SK-N-SH treated with all-trans-retinoic acid at 6 μM for 48 hours (cell line): ENCODE measurements around the gene SYT7.

Source experiments
- ATAC-seq: fragments of 200-7000 bp; cut with Tn5 transposase; 3 replicates; pipeline ENCODE4 v1.9.1; 2020; ENCODE audit warnings: mild to moderate bottlenecking, moderate library complexity
- ARNTL ChIP-seq: fragments of 450-650 bp; formaldehyde crosslinking; IDR thresholded peaks from 2 replicates; pipeline ENCODE4 v1.5.0; 2020; ENCODE audit warnings: low read depth, mild to moderate bottlenecking, moderate library complexity, borderline replicate concordance
- BACH2 ChIP-seq: fragments of 250-450 bp; sonication (Bioruptor Pico); IDR thresholded peaks from 2 replicates; pipeline ENCODE4 v1.9.0; 2021; ENCODE audit warnings: mild to moderate bottlenecking, borderline replicate concordance
- ESRRG ChIP-seq: fragments of 250-450 bp; sonication (Bioruptor Pico); IDR thresholded peaks from 2 replicates; pipeline ENCODE4 v1.6.1; 2021; ENCODE audit warnings: mild to moderate bottlenecking
- GLIS3 ChIP-seq: fragments of 250-450 bp; sonication (Bioruptor Pico); IDR thresholded peaks from 2 replicates; pipeline ENCODE4 v1.5.0; 2020; ENCODE audit warnings: mild to moderate bottlenecking, moderate library complexity
- ISL1 ChIP-seq: fragments of 250-450 bp; sonication (Bioruptor Pico); IDR thresholded peaks from 2 replicates; pipeline ENCODE4 v2.1.2; 2022; ENCODE audit warnings: mild to moderate bottlenecking, moderate library complexity
- OSR1 ChIP-seq: fragments of 250-450 bp; sonication (Bioruptor Pico); IDR thresholded peaks from 2 replicates; pipeline ENCODE4 v1.8.0; 2022; ENCODE audit warnings: moderate library complexity, mild to moderate bottlenecking, inconsistent platforms
- PPARA ChIP-seq: fragments of 250-450 bp; sonication (Bioruptor Pico); IDR thresholded peaks from 2 replicates; pipeline ENCODE4 v1.5.0; 2020; ENCODE audit warnings: mild to moderate bottlenecking, borderline replicate concordance
- RARB ChIP-seq: fragments of 250-450 bp; sonication (Bioruptor Pico); IDR thresholded peaks from 2 replicates; pipeline ENCODE4 v1.8.0; 2021; ENCODE audit warnings: mild to moderate bottlenecking, moderate library complexity
- SNAI2 ChIP-seq: fragments of 250-450 bp; sonication (Bioruptor Pico); IDR thresholded peaks from 2 replicates; pipeline ENCODE4 v1.5.0; 2020; ENCODE audit warnings: mild to moderate bottlenecking, moderate library complexity
- TCF4 ChIP-seq: fragments of 250-450 bp; sonication (Bioruptor Pico); IDR thresholded peaks from 2 replicates; pipeline ENCODE4 v1.8.0; 2021; ENCODE audit warnings: mild to moderate bottlenecking, moderate library complexity, borderline replicate concordance
- TOX ChIP-seq: fragments of 250-450 bp; sonication (Bioruptor Pico); IDR thresholded peaks from 2 replicates; pipeline ENCODE4 v1.8.0; 2021; ENCODE audit warnings: mild to moderate bottlenecking, moderate library complexity, borderline replicate concordance
- ZC3H10 ChIP-seq: fragments of 250-450 bp; sonication (Bioruptor Pico); IDR thresholded peaks from 2 replicates; pipeline ENCODE4 v1.5.1; 2021; ENCODE audit warnings: mild to moderate bottlenecking, moderate library complexity
- ZFP3 ChIP-seq: fragments of 250-450 bp; sonication (Bioruptor Pico); IDR thresholded peaks from 2 replicates; pipeline ENCODE4 v1.5.0; 2020; ENCODE audit warnings: mild to moderate bottlenecking, moderate library complexity
- ZFP30 ChIP-seq: fragments of 450-650 bp; formaldehyde crosslinking; IDR thresholded peaks from 2 replicates; pipeline ENCODE4 v1.5.0; 2022; ENCODE audit warnings: mild to moderate bottlenecking, moderate library complexity
- ZNF565 ChIP-seq: fragments of 450-650 bp; formaldehyde crosslinking; conservative IDR thresholded peaks from 2 replicates; pipeline ENCODE4 v1.5.0; 2020; ENCODE audit warnings: low read depth, mild to moderate bottlenecking, moderate library complexity
- ZNF70 ChIP-seq: fragments of 450-650 bp; formaldehyde crosslinking; IDR thresholded peaks from 2 replicates; pipeline ENCODE4 v1.5.0; 2020; ENCODE audit warnings: mild to moderate bottlenecking, moderate library complexity
- ZNF8 ChIP-seq: fragments of 450-650 bp; formaldehyde crosslinking; IDR thresholded peaks from 2 replicates; pipeline ENCODE4 v1.5.0; 2020; ENCODE audit warnings: mild to moderate bottlenecking, moderate library complexity
- TF ChIP-seq, protein P1 (sequence below): fragments of 250-450 bp; sonication (Bioruptor Pico); IDR thresholded peaks from 2 replicates; pipeline ENCODE4 v1.5.1; 2021; ENCODE audit warnings: mild to moderate bottlenecking, moderate library complexity
- TF ChIP-seq, protein P2 (sequence below): fragments of 250-450 bp; sonication (Bioruptor Pico); IDR thresholded peaks from 2 replicates; pipeline ENCODE4 v1.8.0; 2021; ENCODE audit warnings: low read depth, mild to moderate bottlenecking, moderate library complexity, borderline replicate concordance
- TF ChIP-seq, protein P3 (sequence below): fragments of 250-450 bp; sonication (Bioruptor Pico); IDR thresholded peaks from 2 replicates; pipeline ENCODE4 v1.5.0; 2020; ENCODE audit warnings: mild to moderate bottlenecking, moderate library complexity
- TF ChIP-seq, protein P4 (sequence below): fragments of 250-450 bp; sonication (Bioruptor Pico); IDR thresholded peaks from 2 replicates; pipeline ENCODE4 v1.5.1; 2020; ENCODE audit warnings: low read depth, mild to moderate bottlenecking, moderate library complexity

SYT7 gene

DNA sequence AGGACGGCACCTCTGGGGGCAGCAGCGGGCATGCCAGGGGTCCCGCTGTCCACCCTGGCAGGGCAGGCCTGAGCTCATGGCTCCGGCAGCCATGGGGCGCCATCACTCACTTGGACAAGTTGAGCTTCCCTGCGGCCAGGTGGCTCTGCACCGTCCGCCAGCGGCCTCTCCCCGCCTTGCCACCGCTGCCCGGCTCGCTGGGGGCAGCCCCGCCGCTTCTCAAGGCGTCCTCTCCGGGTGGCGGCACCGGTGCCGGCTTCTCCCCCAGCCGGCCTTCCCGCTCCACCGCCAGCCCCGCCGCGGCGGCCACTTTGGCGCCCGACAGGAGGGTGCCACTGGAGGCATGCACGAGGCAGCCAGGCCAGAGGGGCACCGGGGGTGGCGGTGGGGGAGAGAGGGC lies 35.0 kb downstream of the SYT7 start:
- ATAC-seq, result no peak
- TF ChIP-seq, protein P1, sequence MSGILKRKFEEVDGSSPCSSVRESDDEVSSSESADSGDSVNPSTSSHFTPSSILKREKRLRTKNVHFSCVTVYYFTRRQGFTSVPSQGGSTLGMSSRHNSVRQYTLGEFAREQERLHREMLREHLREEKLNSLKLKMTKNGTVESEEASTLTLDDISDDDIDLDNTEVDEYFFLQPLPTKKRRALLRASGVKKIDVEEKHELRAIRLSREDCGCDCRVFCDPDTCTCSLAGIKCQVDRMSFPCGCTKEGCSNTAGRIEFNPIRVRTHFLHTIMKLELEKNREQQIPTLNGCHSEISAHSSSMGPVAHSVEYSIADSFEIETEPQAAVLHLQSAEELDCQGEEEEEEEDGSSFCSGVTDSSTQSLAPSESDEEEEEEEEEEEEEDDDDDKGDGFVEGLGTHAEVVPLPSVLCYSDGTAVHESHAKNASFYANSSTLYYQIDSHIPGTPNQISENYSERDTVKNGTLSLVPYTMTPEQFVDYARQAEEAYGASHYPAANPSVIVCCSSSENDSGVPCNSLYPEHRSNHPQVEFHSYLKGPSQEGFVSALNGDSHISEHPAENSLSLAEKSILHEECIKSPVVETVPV (CRISPR knock-in tag), result no peak
- TF ChIP-seq, protein P2, sequence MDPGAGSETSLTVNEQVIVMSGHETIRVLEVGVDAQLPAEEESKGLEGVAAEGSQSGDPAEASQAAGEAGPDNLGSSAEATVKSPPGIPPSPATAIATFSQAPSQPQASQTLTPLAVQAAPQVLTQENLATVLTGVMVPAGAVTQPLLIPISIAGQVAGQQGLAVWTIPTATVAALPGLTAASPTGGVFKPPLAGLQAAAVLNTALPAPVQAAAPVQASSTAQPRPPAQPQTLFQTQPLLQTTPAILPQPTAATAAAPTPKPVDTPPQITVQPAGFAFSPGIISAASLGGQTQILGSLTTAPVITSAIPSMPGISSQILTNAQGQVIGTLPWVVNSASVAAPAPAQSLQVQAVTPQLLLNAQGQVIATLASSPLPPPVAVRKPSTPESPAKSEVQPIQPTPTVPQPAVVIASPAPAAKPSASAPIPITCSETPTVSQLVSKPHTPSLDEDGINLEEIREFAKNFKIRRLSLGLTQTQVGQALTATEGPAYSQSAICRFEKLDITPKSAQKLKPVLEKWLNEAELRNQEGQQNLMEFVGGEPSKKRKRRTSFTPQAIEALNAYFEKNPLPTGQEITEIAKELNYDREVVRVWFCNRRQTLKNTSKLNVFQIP, result no peak
- TF ChIP-seq BACH2 (CRISPR knock-in tag) (no peak), SNAI2 (CRISPR knock-in tag) (no peak), ISL1 (CRISPR knock-in tag) (no peak), OSR1 (CRISPR knock-in tag) (no peak), TCF4 (CRISPR knock-in tag) (no peak), ZNF70 (CRISPR knock-in tag) (no peak), RARB (no peak), ZNF565 (CRISPR knock-in tag) (no peak), ZC3H10 (CRISPR knock-in tag) (no peak), PPARA (no peak)

DNA sequence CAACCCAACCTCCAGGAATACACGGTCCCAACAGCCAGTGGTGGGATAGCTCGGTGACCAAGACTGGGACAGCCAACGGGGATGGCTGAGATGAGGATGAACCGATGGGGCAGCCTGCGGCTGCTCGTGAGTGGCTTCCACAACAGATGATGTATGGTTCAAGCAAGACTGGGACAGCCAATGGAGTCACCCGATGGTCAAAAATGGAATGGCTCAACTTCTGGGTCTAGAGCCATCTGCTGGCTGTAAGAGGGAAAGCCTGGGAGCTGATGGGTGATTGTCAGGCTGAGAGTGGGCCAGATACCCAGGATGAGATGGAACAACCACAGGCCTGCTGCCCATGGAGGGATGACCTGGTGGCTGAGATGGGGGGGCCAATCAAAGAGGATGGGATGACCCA lies 35.5 kb downstream of the SYT7 start:
- ATAC-seq, result no peak
- TF ChIP-seq SNAI2 (CRISPR knock-in tag) (no peak), BACH2 (CRISPR knock-in tag) (no peak), TOX (no peak), ISL1 (CRISPR knock-in tag) (no peak), TCF4 (CRISPR knock-in tag) (no peak), ZNF8 (CRISPR knock-in tag) (no peak), ARNTL (CRISPR knock-in tag) (no peak), ZFP30 (no peak), ZC3H10 (CRISPR knock-in tag) (no peak), OSR1 (CRISPR knock-in tag) (no peak), ZNF70 (CRISPR knock-in tag) (no peak)
- TF ChIP-seq, protein P3, sequence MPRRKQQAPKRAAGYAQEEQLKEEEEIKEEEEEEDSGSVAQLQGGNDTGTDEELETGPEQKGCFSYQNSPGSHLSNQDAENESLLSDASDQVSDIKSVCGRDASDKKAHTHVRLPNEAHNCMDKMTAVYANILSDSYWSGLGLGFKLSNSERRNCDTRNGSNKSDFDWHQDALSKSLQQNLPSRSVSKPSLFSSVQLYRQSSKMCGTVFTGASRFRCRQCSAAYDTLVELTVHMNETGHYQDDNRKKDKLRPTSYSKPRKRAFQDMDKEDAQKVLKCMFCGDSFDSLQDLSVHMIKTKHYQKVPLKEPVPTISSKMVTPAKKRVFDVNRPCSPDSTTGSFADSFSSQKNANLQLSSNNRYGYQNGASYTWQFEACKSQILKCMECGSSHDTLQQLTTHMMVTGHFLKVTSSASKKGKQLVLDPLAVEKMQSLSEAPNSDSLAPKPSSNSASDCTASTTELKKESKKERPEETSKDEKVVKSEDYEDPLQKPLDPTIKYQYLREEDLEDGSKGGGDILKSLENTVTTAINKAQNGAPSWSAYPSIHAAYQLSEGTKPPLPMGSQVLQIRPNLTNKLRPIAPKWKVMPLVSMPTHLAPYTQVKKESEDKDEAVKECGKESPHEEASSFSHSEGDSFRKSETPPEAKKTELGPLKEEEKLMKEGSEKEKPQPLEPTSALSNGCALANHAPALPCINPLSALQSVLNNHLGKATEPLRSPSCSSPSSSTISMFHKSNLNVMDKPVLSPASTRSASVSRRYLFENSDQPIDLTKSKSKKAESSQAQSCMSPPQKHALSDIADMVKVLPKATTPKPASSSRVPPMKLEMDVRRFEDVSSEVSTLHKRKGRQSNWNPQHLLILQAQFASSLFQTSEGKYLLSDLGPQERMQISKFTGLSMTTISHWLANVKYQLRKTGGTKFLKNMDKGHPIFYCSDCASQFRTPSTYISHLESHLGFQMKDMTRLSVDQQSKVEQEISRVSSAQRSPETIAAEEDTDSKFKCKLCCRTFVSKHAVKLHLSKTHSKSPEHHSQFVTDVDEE, result no peak

DNA sequence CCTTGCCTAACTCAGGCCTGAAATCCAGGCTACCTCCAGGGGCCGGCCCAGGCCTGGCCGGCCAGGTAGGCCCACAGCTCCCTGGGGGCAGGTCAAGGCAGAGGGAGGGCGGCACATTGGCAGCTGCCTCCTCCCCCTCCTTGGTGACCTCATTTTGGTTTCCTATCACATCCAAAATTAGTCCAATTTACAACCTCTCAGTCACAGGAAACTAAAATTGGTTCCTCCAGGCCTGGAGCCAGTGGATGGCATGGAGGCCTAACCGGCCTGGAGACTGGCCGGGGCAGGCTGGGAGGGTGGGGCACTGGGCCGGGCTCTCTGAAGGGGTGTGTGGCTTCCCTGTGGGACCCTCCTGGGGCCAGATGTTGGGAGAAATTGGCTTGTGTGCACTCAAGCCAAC lies 36.4 kb downstream of the SYT7 start:
- ATAC-seq, result no peak
- TF ChIP-seq GLIS3 (CRISPR knock-in tag) (no peak), ZC3H10 (CRISPR knock-in tag) (no peak), TCF4 (CRISPR knock-in tag) (no peak), PPARA (no peak), ZNF70 (CRISPR knock-in tag) (no peak), ZNF565 (CRISPR knock-in tag) (no peak), ZFP3 (CRISPR knock-in tag) (no peak), ESRRG (CRISPR knock-in tag) (no peak), ARNTL (CRISPR knock-in tag) (no peak), RARB (no peak)
- TF ChIP-seq, protein P1 (CRISPR knock-in tag), result no peak
- TF ChIP-seq, protein P4, sequence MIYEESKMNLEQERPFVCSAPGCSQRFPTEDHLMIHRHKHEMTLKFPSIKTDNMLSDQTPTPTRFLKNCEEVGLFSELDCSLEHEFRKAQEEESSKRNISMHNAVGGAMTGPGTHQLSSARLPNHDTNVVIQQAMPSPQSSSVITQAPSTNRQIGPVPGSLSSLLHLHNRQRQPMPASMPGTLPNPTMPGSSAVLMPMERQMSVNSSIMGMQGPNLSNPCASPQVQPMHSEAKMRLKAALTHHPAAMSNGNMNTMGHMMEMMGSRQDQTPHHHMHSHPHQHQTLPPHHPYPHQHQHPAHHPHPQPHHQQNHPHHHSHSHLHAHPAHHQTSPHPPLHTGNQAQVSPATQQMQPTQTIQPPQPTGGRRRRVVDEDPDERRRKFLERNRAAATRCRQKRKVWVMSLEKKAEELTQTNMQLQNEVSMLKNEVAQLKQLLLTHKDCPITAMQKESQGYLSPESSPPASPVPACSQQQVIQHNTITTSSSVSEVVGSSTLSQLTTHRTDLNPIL (CRISPR knock-in tag), result no peak
- TF ChIP-seq, protein P3, result no peak
